Hepatocyte (in vitro differentiated cells): ENCODE measurements around the gene SIGLEC10.

Experiments used
- CTCF ChIP-seq: fragments of 200-600 bp; sonication (generic); IDR thresholded peaks from 2 replicates; pipeline ENCODE4 v1.5.1; 2016; ENCODE audit warnings: antibody characterized with exemption, mild to moderate bottlenecking; ENCODE audit not compliant: poor library complexity
- EZH2 ChIP-seq: fragments of 200-600 bp; sonication (generic); IDR thresholded peaks from 2 replicates; pipeline ENCODE4 v1.6.1; 2016; ENCODE audit warnings: antibody characterized with exemption, mild to moderate bottlenecking, borderline replicate concordance

GRCh38 chr19:51440052-51440451 is 22.6 kb upstream of the SIGLEC10 start:
- no peak for TF ChIP-seq EZH2
- TF ChIP-seq CTCF: no peak
